Peyer's patch (tissue), 4 donors: ENCODE data around the gene AIF1L. TPM values are rescaled to one million over a fixed set of nuclear protein-coding genes. Genes with fewer than 3 reads are reported as not detected.

Experiments used
- DNase-seq, 3 donors: peaks; one replicate each; pipeline ENCODE4 v3.0.0-alpha.2; 2017 to 2019
- H3K27ac ChIP-seq, 4 donors: fragments of 200-600 bp; sonication (generic); one replicate each; pipeline ENCODE4 v1.5.1; 2016 to 2019
- H3K27me3 ChIP-seq, 2 donors: fragments of 200-600 bp; sonication (generic); one replicate each; pipeline ENCODE4 v1.5.1; 2019
- H3K36me3 ChIP-seq, 3 donors: fragments of 200-600 bp; sonication (generic); one replicate each; pipeline ENCODE4 v1.5.1; 2016 to 2019
- H3K4me1 ChIP-seq, 4 donors: fragments of 200-600 bp; sonication (generic); one replicate each; pipeline ENCODE4 v1.5.1; 2016 to 2019
- H3K4me3 ChIP-seq, 4 donors: fragments of 200-600 bp; sonication (generic); 1 replicate in 3 of 4; 2 replicates in 1 of 4; pipeline ENCODE4 v1.5.1; 2016 to 2019; ENCODE audit warnings: mild to moderate bottlenecking in 1 of 4
- H3K9me3 ChIP-seq, 4 donors: fragments of 200-600 bp; sonication (generic); one replicate each; pipeline ENCODE4 v1.5.1; 2016 to 2019; ENCODE audit warnings: mild to moderate bottlenecking in 1 of 4
- POLR2A ChIP-seq, 2 donors: fragments of 450-650 bp; IDR thresholded peaks; one replicate each; pipeline ENCODE4 v1.5.1; 2017; ENCODE audit warnings: antibody characterized with exemption in 2 of 2, mild to moderate bottlenecking in 2 of 2, moderate library complexity in 2 of 2
- total RNA-seq, 4 donors: library from RNA; depleted of rRNA; stranded (reverse); fragments of >200 nt; gene quantifications; one replicate each; pipeline ENCODE4 v1.1.0, GENCODE V29; 2016
- TF ChIP-seq, protein P1 (sequence below), 6 experiments: fragments of 450-650 bp in 4 of 6; fragments of 200-600 bp in 2 of 6; sonication (generic) in 1 of 6; IDR thresholded peaks; one replicate each; pipeline ENCODE4 v1.5.1; 2017 to 2019; ENCODE audit warnings: antibody characterized with exemption in 6 of 6, mild to moderate bottlenecking in 3 of 6, moderate library complexity in 1 of 6

AIF1L gene
- total RNA-seq, 4 donors from 2014 or later = 1.5 to 10.7 (median 2.8) TPM

DNA sequence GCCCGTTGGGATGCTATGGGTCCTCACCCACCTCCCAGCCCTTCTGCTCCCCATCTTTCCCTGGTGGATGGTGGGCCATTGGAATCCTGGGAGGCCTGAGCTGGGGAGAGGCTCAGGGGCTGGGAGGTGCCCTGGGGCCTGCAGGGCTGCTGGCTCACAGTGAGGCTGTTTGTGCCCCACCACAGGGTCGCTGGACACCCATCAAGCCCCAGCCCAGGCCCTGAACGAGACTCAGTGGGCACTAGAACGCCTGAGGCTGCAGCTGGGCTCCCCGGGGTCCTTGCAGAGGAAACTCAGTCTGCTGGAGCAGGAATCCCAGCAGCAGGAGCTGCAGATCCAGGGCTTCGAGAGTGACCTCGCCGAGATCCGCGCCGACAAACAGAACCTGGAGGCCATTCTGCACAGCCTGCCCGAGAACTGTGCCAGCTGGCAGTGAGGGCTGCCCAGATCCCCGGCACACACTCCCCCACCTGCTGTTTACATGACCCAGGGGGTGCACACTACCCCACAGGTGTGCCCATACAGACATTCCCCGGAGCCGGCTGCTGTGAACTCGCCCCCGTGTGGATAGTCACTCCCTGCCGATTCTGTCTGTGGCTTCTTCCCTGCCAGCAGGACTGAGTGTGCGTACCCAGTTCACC, 4.9 kb upstream of the AIF1L start:
- Histone ChIP-seq H3K4me1 (peaks cover 0 to 9% (median 3%) of the 10 kb centered on the region in 4 donors), H3K9me3 (no peaks in the 10 kb centered on the region), H3K36me3 (no peaks in the 10 kb centered on the region), H3K27me3 (peaks cover 0 to 12% of the 10 kb centered on the region in 2 donors), H3K4me3 (no peak overlapping the region), H3K27ac (no peak overlapping the region)
- TF ChIP-seq POLR2A (IDR thresholded peaks at IDR 0.05) = no peak
- TF ChIP-seq, protein P1, sequence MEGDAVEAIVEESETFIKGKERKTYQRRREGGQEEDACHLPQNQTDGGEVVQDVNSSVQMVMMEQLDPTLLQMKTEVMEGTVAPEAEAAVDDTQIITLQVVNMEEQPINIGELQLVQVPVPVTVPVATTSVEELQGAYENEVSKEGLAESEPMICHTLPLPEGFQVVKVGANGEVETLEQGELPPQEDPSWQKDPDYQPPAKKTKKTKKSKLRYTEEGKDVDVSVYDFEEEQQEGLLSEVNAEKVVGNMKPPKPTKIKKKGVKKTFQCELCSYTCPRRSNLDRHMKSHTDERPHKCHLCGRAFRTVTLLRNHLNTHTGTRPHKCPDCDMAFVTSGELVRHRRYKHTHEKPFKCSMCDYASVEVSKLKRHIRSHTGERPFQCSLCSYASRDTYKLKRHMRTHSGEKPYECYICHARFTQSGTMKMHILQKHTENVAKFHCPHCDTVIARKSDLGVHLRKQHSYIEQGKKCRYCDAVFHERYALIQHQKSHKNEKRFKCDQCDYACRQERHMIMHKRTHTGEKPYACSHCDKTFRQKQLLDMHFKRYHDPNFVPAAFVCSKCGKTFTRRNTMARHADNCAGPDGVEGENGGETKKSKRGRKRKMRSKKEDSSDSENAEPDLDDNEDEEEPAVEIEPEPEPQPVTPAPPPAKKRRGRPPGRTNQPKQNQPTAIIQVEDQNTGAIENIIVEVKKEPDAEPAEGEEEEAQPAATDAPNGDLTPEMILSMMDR (IDR thresholded peaks at IDR 0.05) = no peak
- no peak for DNase-seq

DNA sequence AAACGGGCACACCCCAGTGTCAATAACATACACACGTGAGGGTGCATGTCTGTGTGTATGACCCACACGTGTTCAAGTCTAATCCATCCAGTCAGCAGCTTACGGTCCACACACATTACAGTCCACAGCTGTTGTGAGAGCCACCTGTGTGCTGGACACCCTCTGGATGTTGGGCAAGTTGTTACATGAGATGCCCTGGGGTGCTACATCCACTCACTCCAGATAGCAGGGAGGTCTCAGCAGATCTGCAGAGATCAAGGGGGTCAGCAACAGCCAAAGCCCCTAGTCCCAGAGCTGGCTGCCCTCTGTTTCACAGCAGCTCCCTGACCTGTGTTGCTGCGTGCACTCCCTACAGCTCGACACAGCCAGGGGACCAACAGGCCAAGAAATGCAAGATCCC, 4.3 kb upstream of the AIF1L start:
- H3K9me3 ChIP-seq = no peaks in the 10 kb centered on the region
- H3K4me3 ChIP-seq = no peak overlapping the region
- no peak overlapping the region for H3K27ac ChIP-seq
- no peak for DNase-seq
- H3K4me1 ChIP-seq = peaks cover 0 to 13% (median 5%) of the 10 kb centered on the region in 4 donors
- TF ChIP-seq POLR2A (IDR thresholded peaks at IDR 0.05) = no peak
- no peaks in the 10 kb centered on the region for H3K36me3 ChIP-seq
- peaks cover 0 to 18% of the 10 kb centered on the region in 2 donors for H3K27me3 ChIP-seq

DNA sequence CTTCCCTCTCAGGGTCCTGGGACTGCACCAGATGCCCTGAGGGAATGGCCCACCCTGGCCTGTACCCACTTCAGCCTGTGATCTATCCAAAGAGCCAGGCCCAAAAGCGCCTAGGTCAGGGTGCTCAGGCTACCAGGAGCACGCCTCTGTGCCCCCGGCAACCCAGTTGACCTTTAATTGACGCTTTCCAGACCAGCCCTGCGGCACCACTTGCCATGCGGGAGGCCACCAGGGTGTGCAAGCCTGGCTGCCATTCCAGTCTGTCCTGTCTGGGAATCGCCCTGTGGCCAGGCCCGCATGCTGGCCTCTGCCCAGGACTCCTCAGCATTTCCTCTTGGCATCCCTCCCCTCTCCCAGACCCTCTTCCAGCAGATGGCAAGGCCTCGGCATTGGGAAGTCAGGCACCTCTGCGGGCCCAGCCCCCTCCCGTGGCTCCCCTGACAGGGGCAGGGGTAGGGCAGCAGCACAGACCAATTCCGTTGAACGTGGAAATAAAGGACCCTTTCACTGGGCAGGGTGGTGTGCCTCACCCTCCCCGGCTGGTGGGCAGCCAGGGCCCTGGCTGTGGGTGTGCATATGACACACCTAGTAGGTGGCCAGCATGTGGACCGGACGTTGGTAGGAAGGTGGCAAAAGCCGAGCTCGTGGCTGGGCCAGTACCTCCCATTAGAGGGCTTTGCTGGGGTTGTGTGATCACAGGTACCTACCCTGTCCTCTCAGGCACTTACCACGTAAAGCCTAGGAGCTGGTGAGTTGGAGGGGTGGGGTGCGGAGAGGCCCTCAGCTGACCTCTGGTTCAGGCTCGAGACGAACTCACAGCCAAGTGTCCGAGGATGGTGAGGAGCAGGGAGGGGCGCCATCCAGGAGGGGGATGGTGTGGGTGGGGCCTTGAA, 3.5 kb upstream of the AIF1L start:
- Histone ChIP-seq H3K27ac (no peak overlapping the region), H3K4me3 (no peak overlapping the region), H3K27me3 (peaks cover 0 to 21% of the 10 kb centered on the region in 2 donors), H3K9me3 (no peaks in the 10 kb centered on the region), H3K36me3 (no peaks in the 10 kb centered on the region), H3K4me1 (peaks cover 0 to 13% (median 5%) of the 10 kb centered on the region in 4 donors)
- TF ChIP-seq, protein P1 (IDR thresholded peaks at IDR 0.05) = no peak
- no peak for TF ChIP-seq POLR2A (IDR thresholded peaks at IDR 0.05)
- no peak for DNase-seq

DNA sequence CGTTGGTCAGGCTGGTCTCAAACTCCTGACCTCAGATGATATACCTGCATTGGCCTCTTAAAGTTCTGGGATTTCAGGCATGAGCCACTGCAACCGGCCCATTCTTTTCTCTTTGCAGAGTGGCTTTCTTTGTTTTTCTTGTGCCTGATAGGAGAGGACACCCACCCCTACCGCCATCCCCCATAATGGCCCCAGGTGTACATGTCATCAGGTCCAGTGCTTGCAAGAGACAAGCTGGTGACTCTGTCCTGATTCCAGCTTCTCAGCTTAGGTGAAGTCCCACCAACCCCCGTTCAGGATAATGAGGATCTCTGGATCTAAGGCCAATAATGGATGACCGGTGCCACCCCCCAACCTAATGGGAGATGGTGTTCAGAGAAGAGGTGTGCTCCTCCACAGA, 2.3 kb upstream of the AIF1L start:
- Histone ChIP-seq H3K9me3 (no peaks in the 10 kb centered on the region), H3K36me3 (no peaks in the 10 kb centered on the region), H3K27me3 (peaks cover 0 to 21% of the 10 kb centered on the region in 2 donors), H3K4me3 (no peak overlapping the region), H3K27ac (no peak overlapping the region), H3K4me1 (peaks cover 0 to 13% (median 5%) of the 10 kb centered on the region in 4 donors)
- TF ChIP-seq POLR2A (IDR thresholded peaks at IDR 0.05) = no peak
- TF ChIP-seq, protein P1 (IDR thresholded peaks at IDR 0.05) = no peak
- no peak for DNase-seq

DNA sequence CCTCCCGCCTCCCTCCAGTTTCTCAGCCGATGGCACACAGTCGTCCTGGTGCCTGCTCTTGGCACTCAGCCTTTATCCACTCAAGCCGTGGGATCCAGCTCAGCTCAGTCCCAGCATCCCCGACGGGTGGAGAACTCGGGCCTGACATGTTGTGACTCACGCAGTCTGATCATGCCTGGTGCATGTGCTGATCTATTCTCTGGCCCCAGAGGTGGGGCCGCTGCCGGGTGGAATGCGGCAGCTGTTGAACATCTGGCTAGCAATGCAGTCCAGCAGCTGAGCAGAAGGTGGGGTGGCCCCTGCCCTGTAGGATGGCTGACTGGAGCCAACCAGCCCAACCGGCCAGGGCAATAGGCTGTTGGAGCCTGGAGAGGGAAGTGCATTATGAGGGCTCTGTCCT, 1.7 kb upstream of the AIF1L start:
- H3K9me3 ChIP-seq = no peaks in the 10 kb centered on the region
- no peak for DNase-seq
- no peak overlapping the region for H3K27ac ChIP-seq
- H3K4me1 ChIP-seq = peaks cover 0 to 13% (median 5%) of the 10 kb centered on the region in 4 donors
- no peak overlapping the region for H3K4me3 ChIP-seq
- H3K36me3 ChIP-seq = no peaks in the 10 kb centered on the region
- H3K27me3 ChIP-seq = peaks cover 0 to 21% of the 10 kb centered on the region in 2 donors
- TF ChIP-seq, protein P1 (IDR thresholded peaks at IDR 0.05) = no peak
- TF ChIP-seq POLR2A (IDR thresholded peaks at IDR 0.05) = no peak
